PC-9 (cell line): ENCODE measurements around the gene OR51B5. TPM values are rescaled to one million over a fixed set of nuclear protein-coding genes. Genes with fewer than 3 reads are reported as not detected.

Experiments
- BruUV-seq: library from RNA; stranded (reverse); fragments of 400-500 nt; replicated peaks from 2 replicates; lab custom pipeline; 2021; lab: Mats Ljungman, UMichigan
- CTCF ChIA-PET: fragments of 300-600 bp; sonication (Branson Sonifier 250); formaldehyde crosslinking; loops from one replicate; lab custom pipeline; 2022; ENCODE audit warnings: antibody characterized with exemption; lab: Charles Lee
- POLR2A ChIA-PET: fragments of 300-600 bp; sonication (Branson Sonifier 250); formaldehyde crosslinking; loops from one replicate; lab custom pipeline; 2022; ENCODE audit warnings: antibody characterized with exemption; ENCODE audit not compliant: unreplicated experiment; lab: Charles Lee
- DNase-seq, 2 experiments: peaks; one replicate each; pipeline versions ENCODE4 v3.0.0 to v3.0.0-alpha.2; 2015 to 2022; ENCODE audit warnings: mixed read lengths in 1 of 2
- H2AFZ ChIP-seq: fragments of 200-600 bp; sonication (generic); 2 replicates; pipeline ENCODE4 v1.8.1; 2017; ENCODE audit warnings: antibody characterized with exemption
- H3F3A ChIP-seq: fragments of 200-600 bp; sonication (generic); 2 replicates; pipeline ENCODE4 v1.8.1; 2017; ENCODE audit warnings: antibody characterized with exemption, mild to moderate bottlenecking, low read depth; ENCODE audit not compliant: insufficient read depth
- H3K27ac ChIP-seq: fragments of 200-600 bp; sonication (generic); 2 replicates; pipeline ENCODE4 v1.6.1; 2016; ENCODE audit warnings: mixed run types
- H3K27me3 ChIP-seq: fragments of 200-600 bp; sonication (generic); 2 replicates; pipeline ENCODE4 v1.6.1; 2016; ENCODE audit warnings: low read depth, mixed run types; ENCODE audit not compliant: insufficient read depth
- H3K36me3 ChIP-seq: fragments of 200-600 bp; sonication (generic); 2 replicates; pipeline ENCODE4 v1.6.1; 2016; ENCODE audit warnings: low read depth, mixed run types
- H3K4me1 ChIP-seq: fragments of 200-600 bp; sonication (generic); replicated peaks from 2 replicates; pipeline ENCODE4 v1.6.1; 2016; ENCODE audit warnings: mixed run types; ENCODE audit not compliant: insufficient read depth
- H3K4me2 ChIP-seq: fragments of 200-600 bp; sonication (generic); 2 replicates; pipeline ENCODE4 v1.6.1; 2017; ENCODE audit warnings: mixed run types
- H3K4me3 ChIP-seq: fragments of 200-600 bp; sonication (generic); 2 replicates; pipeline ENCODE4 v1.6.1; 2016; ENCODE audit warnings: mixed run types
- H3K79me2 ChIP-seq: fragments of 200-600 bp; sonication (generic); 2 replicates; pipeline ENCODE4 v1.6.1; 2017; ENCODE audit warnings: low read depth, mixed run types
- H3K9me2 ChIP-seq: fragments of 200-600 bp; sonication (generic); 2 replicates; pipeline ENCODE4 v1.8.1; 2017; ENCODE audit warnings: mild to moderate bottlenecking; ENCODE audit not compliant: insufficient read depth
- H3K9me3 ChIP-seq: fragments of 200-600 bp; sonication (generic); 2 replicates; pipeline ENCODE4 v1.8.1; 2016; ENCODE audit warnings: low read depth; ENCODE audit not compliant: insufficient read depth
- H4K20me1 ChIP-seq: fragments of 200-600 bp; sonication (generic); 2 replicates; pipeline ENCODE4 v1.8.1; 2017; ENCODE audit not compliant: insufficient read depth
- CTCF ChIP-seq: fragments of 200-600 bp; sonication (generic); conservative IDR thresholded peaks from 2 replicates; pipeline ENCODE4 v1.6.1; 2017; ENCODE audit warnings: mixed run types, antibody characterized with exemption, mild to moderate bottlenecking, moderate library complexity
- EZH2 ChIP-seq: fragments of 200-600 bp; sonication (generic); IDR thresholded peaks from 2 replicates; pipeline ENCODE4 v1.8.0; 2017; ENCODE audit warnings: antibody characterized with exemption, low read depth
- intact Hi-C: fragments of 100-400 bp; cut with micrococcal nuclease; formaldehyde crosslinking; loops from one replicate; pipeline ENCODE4 v1.10.0; 2022; ENCODE audit not compliant: unreplicated experiment
- total RNA-seq: library from RNA; stranded (reverse); gene quantifications from 2 replicates; pipeline ENCODE4 v1.2.3, GENCODE V29; 2021

OR51B5 gene
- total RNA-seq, 1 experiment from 2014 or later: 1.2 TPM

DNA sequence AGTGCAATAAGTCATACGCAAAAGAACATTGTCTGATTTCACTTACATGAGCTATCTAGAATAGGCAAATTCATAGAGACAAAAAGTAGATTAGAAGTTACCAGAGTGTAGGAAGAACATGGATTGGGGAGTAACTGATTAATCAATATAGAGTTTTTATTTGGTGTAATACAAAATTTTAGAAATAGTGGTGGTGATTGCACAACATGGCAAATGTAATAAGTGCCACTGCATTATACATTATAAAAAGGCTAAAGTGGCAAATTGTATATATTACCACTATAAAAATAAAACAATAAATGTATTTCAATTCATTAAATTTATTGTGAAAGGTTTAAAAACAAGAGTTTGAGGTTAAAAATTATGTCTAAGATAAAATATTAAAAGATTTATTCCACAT lies 32.9 kb downstream of the OR51B5 start:
- H3K9me3 ChIP-seq: no peaks in the 10 kb centered on the region
- H3F3A ChIP-seq: no peaks in the 10 kb centered on the region
- ChIA-PET POLR2A (no interaction called here), CTCF (no interaction called here)
- no peaks in the 10 kb centered on the region for H3K79me2 ChIP-seq
- H3K27ac ChIP-seq: no peak overlapping the region
- no peaks in the 10 kb centered on the region for H4K20me1 ChIP-seq
- no peak overlapping the region for H3K4me3 ChIP-seq
- no peak overlapping the region for H3K4me2 ChIP-seq
- H3K4me1 ChIP-seq: no peaks in the 10 kb centered on the region
- H2AFZ ChIP-seq: no peak overlapping the region
- no TSS peak for BruUV-seq
- H3K36me3 ChIP-seq: no peaks in the 10 kb centered on the region
- no peaks in the 10 kb centered on the region for H3K9me2 ChIP-seq
- TF ChIP-seq CTCF: no peak
- TF ChIP-seq EZH2: no peak
- H3K27me3 ChIP-seq: no peaks in the 10 kb centered on the region
- intact Hi-C loops: no loop called here
- DNase-seq: no peak

- CTCF ChIA-PET: no interaction called here
- BruUV-seq: no TSS peak
- Histone ChIP-seq H3K9me3 (no peaks in the 10 kb centered on the region), H3F3A (no peaks in the 10 kb centered on the region), H3K27me3 (no peaks in the 10 kb centered on the region), H2AFZ (no peak overlapping the region), H3K36me3 (no peaks in the 10 kb centered on the region), H3K4me1 (no peaks in the 10 kb centered on the region), H3K4me2 (no peak overlapping the region), H3K27ac (no peak overlapping the region), H4K20me1 (no peaks in the 10 kb centered on the region), H3K9me2 (no peaks in the 10 kb centered on the region), H3K79me2 (no peaks in the 10 kb centered on the region), H3K4me3 (no peak overlapping the region)
- TF ChIP-seq CTCF (no peak), EZH2 (no peak)
- POLR2A ChIA-PET: no interaction called here
- intact Hi-C loops: no loop called here
- DNase-seq: no peak
Measured at GRCh38 chr11:5307256-5308019, 35.9 kb downstream of the OR51B5 start.

GRCh38 chr11:5304046-5304445 lies 39.3 kb downstream of the OR51B5 start:
- H3K4me2 ChIP-seq: no peak overlapping the region
- no peaks in the 10 kb centered on the region for H3K79me2 ChIP-seq
- H3K9me2 ChIP-seq: no peaks in the 10 kb centered on the region
- no peaks in the 10 kb centered on the region for H3K27me3 ChIP-seq
- TF ChIP-seq EZH2 (no peak), CTCF (no peak)
- H3K27ac ChIP-seq: no peak overlapping the region
- POLR2A ChIA-PET: no interaction called here
- no peaks in the 10 kb centered on the region for H4K20me1 ChIP-seq
- no peaks in the 10 kb centered on the region for H3F3A ChIP-seq
- BruUV-seq: no TSS peak
- CTCF ChIA-PET: no interaction called here
- H3K4me1 ChIP-seq: no peaks in the 10 kb centered on the region
- no peak overlapping the region for H3K4me3 ChIP-seq
- no peaks in the 10 kb centered on the region for H3K36me3 ChIP-seq
- DNase-seq: no peak
- H3K9me3 ChIP-seq: no peaks in the 10 kb centered on the region
- H2AFZ ChIP-seq: no peak overlapping the region
- intact Hi-C loops: no loop called here
